Keratinocyte (primary cell): Measurements from ENCODE around the gene DCST2.

Experiments used
- CTCF ChIP-seq, 3 experiments: IDR thresholded peaks in 1 of 3; conservative IDR thresholded peaks in 1 of 3; optimal IDR thresholded peaks in 1 of 3; 2 replicates in 2 of 3; 3 replicates in 1 of 3; pipeline versions ENCODE3 to v1.5.1; 2011; ENCODE audit warnings: low read length in 3 of 3, mild to moderate bottlenecking in 3 of 3, moderate library complexity in 2 of 3, control low read depth in 1 of 3, inconsistent platforms in 1 of 3; ENCODE audit not compliant: insufficient read depth in 2 of 3; ENCODE audit errors: extremely low read depth in 1 of 3
- EZH2 ChIP-seq: IDR thresholded peaks from one replicate; pipeline ENCODE4 v1.6.1; 2012; ENCODE audit warnings: inconsistent platforms, mild to moderate bottlenecking, low read length, moderate library complexity

GRCh38 chr1:155064111-155064831 lies 30.7 kb upstream of the DCST2 start:
- TF ChIP-seq CTCF (optimal IDR thresholded peaks at IDR 0.05 in 1 of 3, IDR thresholded peaks at IDR 0.05 in 1 of 3, conservative IDR thresholded peaks at IDR 0.05 in 1 of 3; ENCODE audit: extremely low read depth in 1 of 3, insufficient read depth in 2 of 3, low read length in 3 of 3) (no peak), EZH2 (no peak)
